ENCODE data around the gene PSORS1C1.

GRCh38 chr6:31179896-31180295 is 65.3 kb downstream of the PSORS1C1 start:
- TF ChIP-seq CTCF (IDR thresholded peaks at IDR 0.05; ENCODE audit: low read depth, low read length) (no peak), POLR2A (IDR thresholded peaks at IDR 0.05; ENCODE audit: extremely low read depth, insufficient read length) (no peak), MAX (IDR thresholded peaks at IDR 0.05; ENCODE audit: low read depth, low read length) (no peak)
